Mucosa of stomach (tissue), 1 donor: Measurements from ENCODE around the gene CRCP.
"Not testable (repeated sequence)": the region's sequence is repeated elsewhere in the genome, so short reads cannot be mapped to it uniquely, and the experiment has no call there.

Experiments
- H3K27me3 ChIP-seq: one replicate; pipeline ENCODE4 v1.7.0; 2013; ENCODE audit warnings: mild to moderate bottlenecking, low read length; ENCODE audit not compliant: control insufficient read depth, insufficient read depth
- H3K36me3 ChIP-seq: one replicate; pipeline ENCODE4 v1.7.0; 2013; ENCODE audit warnings: low read length; ENCODE audit not compliant: control insufficient read depth, insufficient read depth
- H3K4me1 ChIP-seq: one replicate; pipeline ENCODE4 v1.7.0; 2013; ENCODE audit warnings: mild to moderate bottlenecking, low read length; ENCODE audit not compliant: control insufficient read depth, insufficient read depth
- H3K4me3 ChIP-seq: one replicate; pipeline ENCODE4 v1.7.0; 2013; ENCODE audit warnings: low read length
- H3K9ac ChIP-seq: one replicate; pipeline ENCODE4 v1.7.0; 2013; ENCODE audit warnings: mild to moderate bottlenecking, low read length, moderate library complexity
- H3K9me3 ChIP-seq: one replicate; pipeline ENCODE4 v1.7.0; 2013; ENCODE audit warnings: mild to moderate bottlenecking, low read length, moderate library complexity; ENCODE audit not compliant: control insufficient read depth
- donor health status: Pancreatic carcinoma.

Gene CRCP

GRCh38 chr7:66143876-66144332, 29.3 kb downstream of the CRCP start:
- H3K9ac ChIP-seq, result no peak overlapping the region
- peaks cover 6% of the 10 kb centered on the region for H3K4me1 ChIP-seq
- no peak overlapping the region for H3K4me3 ChIP-seq
- H3K9me3 ChIP-seq, result no peaks in the 10 kb centered on the region
- no peaks in the 10 kb centered on the region for H3K27me3 ChIP-seq
- peaks cover 16% of the 10 kb centered on the region for H3K36me3 ChIP-seq

- no peaks in the 10 kb centered on the region for H3K27me3 ChIP-seq
- H3K9me3 ChIP-seq, result no peaks in the 10 kb centered on the region
- H3K36me3 ChIP-seq, result peaks cover 16% of the 10 kb centered on the region
- H3K4me1 ChIP-seq, result peaks cover 9% of the 10 kb centered on the region
- no peak overlapping the region for H3K9ac ChIP-seq
- no peak overlapping the region for H3K4me3 ChIP-seq
Measured at GRCh38 chr7:66145400-66146104, 30.9 kb downstream of the CRCP start.

DNA sequence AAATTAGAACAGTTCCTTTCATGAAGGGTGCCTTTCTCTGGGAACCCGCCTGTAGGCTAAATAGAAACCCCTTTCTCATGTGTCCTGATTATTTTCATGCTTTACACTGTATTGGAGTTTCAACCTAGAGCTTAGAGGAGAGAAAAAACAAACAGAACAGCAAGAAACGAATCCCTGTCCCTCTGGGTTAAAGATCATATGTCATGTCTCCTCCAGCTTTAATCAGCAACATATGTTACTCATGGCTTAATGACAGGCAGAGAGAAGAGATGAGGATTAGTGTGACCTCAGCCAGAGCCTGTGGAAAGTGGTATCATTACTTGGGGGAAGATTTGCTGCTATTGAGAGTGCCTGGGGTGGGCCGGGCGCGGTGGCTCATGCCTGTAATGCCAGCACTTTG, 32.1 kb downstream of the CRCP start:
- Histone ChIP-seq H3K9me3 (no peaks in the 10 kb centered on the region), H3K36me3 (peaks cover 10% of the 10 kb centered on the region), H3K9ac (peak overlapping the region; percentile 12), H3K4me3 (no peak overlapping the region), H3K27me3 (no peaks in the 10 kb centered on the region), H3K4me1 (peaks cover 9% of the 10 kb centered on the region)

- not testable (repeated sequence) for H3K4me1 ChIP-seq, H3K27me3 ChIP-seq, H3K9ac ChIP-seq, H3K9me3 ChIP-seq, H3K4me3 ChIP-seq, H3K36me3 ChIP-seq
Measured at GRCh38 chr7:66147657-66148056, 33.0 kb downstream of the CRCP start.

- H3K4me1 ChIP-seq, result peaks cover 9% of the 10 kb centered on the region
- H3K27me3 ChIP-seq, result no peaks in the 10 kb centered on the region
- H3K9me3 ChIP-seq, result no peaks in the 10 kb centered on the region
- no peak overlapping the region for H3K4me3 ChIP-seq
- H3K36me3 ChIP-seq, result no peaks in the 10 kb centered on the region
- peak overlapping the region; percentile 16 for H3K9ac ChIP-seq
Measured at GRCh38 chr7:66150471-66150870, 35.8 kb downstream of the CRCP start.

- peaks cover 9% of the 10 kb centered on the region for H3K4me1 ChIP-seq
Measured at GRCh38 chr7:66152371-66153191, 37.9 kb downstream of the CRCP start.

GRCh38 chr7:66153691-66154090, 39.0 kb downstream of the CRCP start:
- H3K9me3 ChIP-seq, result no peaks in the 10 kb centered on the region
- peaks cover 9% of the 10 kb centered on the region for H3K4me1 ChIP-seq
- H3K27me3 ChIP-seq, result no peaks in the 10 kb centered on the region
- H3K36me3 ChIP-seq, result peaks cover 4% of the 10 kb centered on the region
- H3K9ac ChIP-seq, result no peak overlapping the region
- H3K4me3 ChIP-seq, result no peak overlapping the region

More at GRCh38 chr7:66152371-66153191, 37.9 kb downstream of the CRCP start:
- Histone ChIP-seq H3K36me3 (peaks cover 4% of the 10 kb centered on the region), H3K9ac (no peak overlapping the region), H3K27me3 (no peaks in the 10 kb centered on the region), H3K4me3 (no peak overlapping the region), H3K9me3 (no peaks in the 10 kb centered on the region)

DNA sequence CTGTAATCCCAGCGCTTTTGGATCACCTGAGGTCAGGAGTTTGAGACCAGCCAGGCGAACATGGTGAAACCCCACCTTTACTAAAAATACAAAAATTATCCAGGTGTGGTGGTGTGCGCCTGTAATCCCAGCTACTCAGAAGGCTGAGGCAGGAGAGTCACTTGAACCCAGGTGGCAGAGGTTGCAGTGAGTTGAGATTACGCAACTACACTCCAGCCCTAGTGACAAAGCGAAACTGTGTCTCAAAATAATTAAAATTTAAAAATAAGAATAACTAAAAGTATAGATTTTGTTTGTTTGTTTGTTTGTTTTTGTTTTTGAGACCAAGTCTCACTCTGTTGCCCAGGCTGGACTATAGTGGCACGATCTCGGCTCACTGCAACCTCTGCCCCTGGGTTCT, 41.4 kb downstream of the CRCP start:
- not testable (repeated sequence) for H3K9ac ChIP-seq, H3K4me3 ChIP-seq, H3K27me3 ChIP-seq, H3K4me1 ChIP-seq, H3K36me3 ChIP-seq, H3K9me3 ChIP-seq

DNA sequence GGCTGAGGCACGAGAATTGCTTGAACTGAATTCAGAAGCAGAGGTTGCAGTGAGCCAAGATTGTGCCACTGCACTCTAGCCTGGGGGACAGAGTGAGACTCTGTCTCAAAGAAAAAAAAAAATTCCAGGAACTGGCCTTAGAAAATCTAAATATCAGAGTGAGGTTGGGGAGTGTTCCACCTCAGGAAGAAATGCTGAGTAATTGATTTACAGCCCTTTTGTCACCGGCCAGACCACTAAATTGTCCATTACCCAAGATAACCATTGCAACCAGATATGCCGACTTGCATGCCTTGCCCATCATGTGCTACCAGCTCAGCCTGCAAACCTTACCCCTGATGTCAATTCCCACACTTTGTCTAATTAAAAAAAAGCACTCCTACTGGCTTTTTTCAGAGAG, 42.4 kb downstream of the CRCP start:
- Histone ChIP-seq H3K9ac (no peak overlapping the region), H3K4me3 (no peak overlapping the region), H3K27me3 (no peaks in the 10 kb centered on the region), H3K4me1 (no peaks in the 10 kb centered on the region), H3K36me3 (peaks cover 4% of the 10 kb centered on the region), H3K9me3 (no peaks in the 10 kb centered on the region)

- Histone ChIP-seq H3K9ac (no peak overlapping the region), H3K4me1 (no peaks in the 10 kb centered on the region), H3K9me3 (no peaks in the 10 kb centered on the region), H3K27me3 (no peaks in the 10 kb centered on the region), H3K4me3 (no peak overlapping the region), H3K36me3 (no peaks in the 10 kb centered on the region)
Measured at GRCh38 chr7:66162622-66163021, 48.0 kb downstream of the CRCP start.

GRCh38 chr7:66163186-66163610, 48.6 kb downstream of the CRCP start:
- no peaks in the 10 kb centered on the region for H3K36me3 ChIP-seq
- H3K4me1 ChIP-seq, result no peaks in the 10 kb centered on the region
- H3K9ac ChIP-seq, result no peak overlapping the region
- no peak overlapping the region for H3K4me3 ChIP-seq
- no peaks in the 10 kb centered on the region for H3K9me3 ChIP-seq
- no peaks in the 10 kb centered on the region for H3K27me3 ChIP-seq

DNA sequence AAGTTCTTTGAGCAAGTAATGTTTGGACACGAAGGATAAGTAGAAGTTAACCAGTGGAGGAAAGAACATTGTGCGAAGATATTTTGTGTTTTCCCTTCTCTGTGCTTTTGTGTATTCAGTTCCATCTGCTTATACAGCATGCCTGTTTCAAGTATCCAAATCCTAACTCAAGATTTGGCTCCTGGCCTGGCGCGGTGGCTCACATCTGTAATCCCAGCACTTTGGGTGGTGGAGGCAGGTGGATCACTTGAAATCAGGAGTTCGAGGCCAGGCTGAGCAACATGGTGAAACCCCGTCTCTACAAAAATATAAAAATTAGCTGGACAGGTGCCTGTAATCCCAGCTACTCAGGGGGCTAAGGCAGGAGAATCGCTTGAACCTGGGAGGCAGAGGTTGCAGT, 49.7 kb downstream of the CRCP start:
- no peaks in the 10 kb centered on the region for H3K9me3 ChIP-seq
- no peak overlapping the region for H3K4me3 ChIP-seq
- H3K27me3 ChIP-seq, result no peaks in the 10 kb centered on the region
- no peak overlapping the region for H3K9ac ChIP-seq
- no peaks in the 10 kb centered on the region for H3K4me1 ChIP-seq
- H3K36me3 ChIP-seq, result no peaks in the 10 kb centered on the region
